Common myeloid progenitor, CD34-positive (primary cell): Measurements from ENCODE around the gene PFAS.

Source experiments
- CTCF ChIA-PET: fragments of 350-600 bp; sonication (Branson Sonifier 250); formaldehyde crosslinking; loops from one replicate; lab custom pipeline; 2021; ENCODE audit warnings: antibody characterized with exemption; lab: Charles Lee
- POLR2A ChIA-PET: fragments of 350-600 bp; sonication (Branson Sonifier 250); formaldehyde crosslinking; loops from one replicate; lab custom pipeline; 2021; ENCODE audit warnings: antibody characterized with exemption; lab: Charles Lee
- DNase-seq, 3 donors: peaks; one replicate each; pipeline versions ENCODE4 v3.0.0 to v3.0.0-alpha.2; 2013
- H3K27ac ChIP-seq, 2 experiments: 1 replicate in 1 of 2; 2 replicates in 1 of 2; pipeline ENCODE4 v1.7.0; 2013; ENCODE audit warnings: inconsistent platforms in 2 of 2, low read length in 2 of 2, mild to moderate bottlenecking in 2 of 2, low read depth in 1 of 2, moderate library complexity in 1 of 2; ENCODE audit not compliant: severe bottlenecking in 2 of 2, insufficient read depth in 1 of 2, poor library complexity in 1 of 2
- H3K27me3 ChIP-seq, 5 experiments: replicated peaks in 2 of 5; 1 replicate in 3 of 5; 2 replicates in 2 of 5; pipeline versions ENCODE4 v1.6.1 to v1.7.0; 2013; ENCODE audit warnings: low read length in 4 of 5, mild to moderate bottlenecking in 2 of 5, moderate library complexity in 2 of 5, inconsistent platforms in 1 of 5; ENCODE audit not compliant: insufficient read depth in 5 of 5, control insufficient read depth in 4 of 5
- H3K36me3 ChIP-seq, 4 experiments: 1 replicate in 2 of 4; 2 replicates in 2 of 4; pipeline versions ENCODE4 v1.6.1 to v1.7.0; 2013; ENCODE audit warnings: low read length in 3 of 4, control low read depth in 1 of 4, mild to moderate bottlenecking in 1 of 4; ENCODE audit not compliant: control insufficient read depth in 4 of 4, insufficient read depth in 4 of 4
- H3K4me1 ChIP-seq, 4 experiments: 1 replicate in 3 of 4; 2 replicates in 1 of 4; pipeline versions ENCODE4 v1.6.1 to v1.7.1; 2013; ENCODE audit warnings: low read length in 3 of 4, mild to moderate bottlenecking in 3 of 4, control low read depth in 1 of 4, inconsistent platforms in 1 of 4, moderate library complexity in 1 of 4; ENCODE audit not compliant: control insufficient read depth in 4 of 4, insufficient read depth in 4 of 4; ENCODE audit errors: control extremely low read depth in 1 of 4
- H3K4me3 ChIP-seq, 7 experiments: 1 replicate in 4 of 7; 2 replicates in 3 of 7; pipeline versions ENCODE4 v1.5.1 to v1.7.0; 2013; ENCODE audit warnings: mild to moderate bottlenecking in 7 of 7, low read length in 6 of 7, moderate library complexity in 6 of 7, inconsistent platforms in 2 of 7, low read depth in 2 of 7, control low read depth in 1 of 7; ENCODE audit not compliant: insufficient read depth in 4 of 7, control insufficient read depth in 1 of 7; ENCODE audit errors: extremely low read depth in 1 of 7
- H3K9me3 ChIP-seq, 5 experiments: 1 replicate in 4 of 5; 2 replicates in 1 of 5; pipeline versions ENCODE4 v1.6.1 to v1.7.1; 2013; ENCODE audit warnings: low read length in 4 of 5, mild to moderate bottlenecking in 2 of 5, inconsistent platforms in 1 of 5, low read depth in 1 of 5, moderate library complexity in 1 of 5; ENCODE audit not compliant: control insufficient read depth in 4 of 5, insufficient read depth in 2 of 5; ENCODE audit errors: control extremely low read depth in 1 of 5
- WGBS: methylation state at CpG from one replicate; pipeline ENCODE4 v1.1.5; 2013; ENCODE audit not compliant: insufficient coverage; 5-methylcytosine and 5-hydroxymethylcytosine counted together

The PFAS gene

DNA sequence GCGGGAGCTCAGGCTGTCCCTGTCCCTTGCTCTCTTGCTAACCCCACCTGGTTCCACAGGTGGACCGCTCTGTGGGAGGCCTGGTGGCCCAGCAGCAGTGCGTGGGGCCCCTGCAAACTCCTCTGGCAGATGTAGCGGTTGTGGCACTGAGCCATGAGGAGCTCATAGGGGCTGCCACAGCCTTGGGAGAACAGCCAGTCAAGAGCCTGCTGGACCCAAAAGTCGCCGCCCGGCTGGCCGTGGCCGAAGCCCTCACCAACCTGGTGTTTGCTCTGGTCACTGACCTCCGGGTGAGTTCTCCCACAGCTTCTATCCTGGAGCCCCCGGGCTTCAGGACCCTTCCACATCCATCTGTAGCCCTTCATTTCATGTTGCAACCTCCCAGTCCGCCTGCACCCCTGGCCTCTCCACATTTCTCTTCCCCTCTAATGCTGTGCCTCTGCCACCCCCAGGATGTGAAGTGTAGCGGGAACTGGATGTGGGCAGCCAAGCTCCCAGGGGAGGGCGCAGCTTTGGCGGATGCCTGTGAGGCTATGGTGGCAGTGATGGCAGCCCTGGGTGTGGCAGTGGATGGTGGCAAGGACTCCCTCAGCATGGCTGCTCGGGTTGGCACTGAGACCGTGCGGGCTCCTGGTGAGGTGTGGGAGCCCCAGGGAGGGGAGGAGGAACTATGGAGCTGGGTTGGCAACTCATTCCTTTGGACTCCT, 15.9 kb downstream of the PFAS start:
- POLR2A ChIA-PET = interaction anchor here (0.7 kb wide), 1 partner anchor 30 kb away, joined by 3 read pairs; the partner anchor contains the start of gene SLC25A35
- H3K36me3 ChIP-seq = peaks cover 11 to 87% (median 67%) of the 10 kb centered on the region in 4 experiments
- 98% methylated on average over 16 of the region's 18 CpGs for WGBS
- H3K4me3 ChIP-seq = no peak overlapping the region
- H3K4me1 ChIP-seq = no peaks in the 10 kb centered on the region
- CTCF ChIA-PET = interaction anchor here (1.6 to 2.2 kb wide), 2 partner anchors 11 to 31 kb away, joined by 5 read pairs; partner anchors contain the start of gene SLC25A35
- DNase-seq = no peak
- H3K27me3 ChIP-seq = no peaks in the 10 kb centered on the region
- no peaks in the 10 kb centered on the region for H3K9me3 ChIP-seq
- H3K27ac ChIP-seq = no peak overlapping the region

DNA sequence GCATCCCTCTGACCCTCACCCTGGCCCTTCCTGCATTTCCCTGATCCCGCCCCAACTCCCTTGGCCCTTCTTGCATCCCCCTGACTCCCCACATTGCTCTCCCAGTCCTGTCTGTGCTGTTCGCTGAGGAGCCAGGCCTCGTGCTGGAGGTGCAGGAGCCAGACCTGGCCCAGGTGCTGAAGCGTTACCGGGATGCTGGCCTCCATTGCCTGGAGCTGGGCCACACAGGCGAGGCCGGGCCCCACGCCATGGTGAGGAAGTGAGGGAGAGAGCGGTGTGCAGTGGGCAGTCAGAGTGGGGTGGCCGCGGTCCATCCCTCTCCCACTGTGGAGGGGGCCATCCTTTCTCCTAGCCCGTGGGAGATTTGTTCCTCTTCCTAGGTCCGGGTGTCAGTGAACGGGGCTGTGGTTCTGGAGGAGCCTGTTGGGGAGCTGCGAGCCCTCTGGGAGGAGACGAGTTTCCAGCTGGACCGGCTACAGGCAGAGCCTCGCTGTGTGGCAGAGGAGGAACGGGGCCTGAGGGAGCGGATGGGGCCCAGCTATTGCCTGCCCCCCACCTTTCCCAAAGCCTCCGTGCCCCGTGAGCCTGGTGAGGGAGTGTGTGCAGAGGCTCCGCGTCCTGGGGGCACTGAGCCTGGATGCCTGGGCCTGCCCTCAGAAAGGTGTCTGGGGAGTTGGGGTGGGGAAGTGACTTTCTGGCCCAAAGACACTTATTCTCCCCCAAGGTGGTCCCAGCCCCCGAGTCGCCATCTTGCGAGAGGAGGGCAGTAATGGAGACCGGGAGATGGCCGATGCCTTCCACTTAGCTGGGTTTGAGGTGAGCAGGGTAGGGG, 17.8 kb downstream of the PFAS start:
- WGBS = over 99% methylated on average over 21 of the region's 29 CpGs
- Histone ChIP-seq H3K27me3 (no peaks in the 10 kb centered on the region), H3K9me3 (no peaks in the 10 kb centered on the region), H3K27ac (no peak overlapping the region), H3K4me1 (no peaks in the 10 kb centered on the region), H3K36me3 (peaks cover 11 to 86% (median 69%) of the 10 kb centered on the region in 4 experiments), H3K4me3 (no peak overlapping the region)
- DNase-seq = no peak
- ChIA-PET POLR2A (interaction anchor here (0.6 kb wide), 1 partner anchor 134 kb away, joined by 3 read pairs; no protein-coding TSS in a partner anchor), CTCF (interaction anchor here (2.2 kb wide), 1 partner anchor 29 kb away, joined by 5 read pairs; the partner anchor contains the start of gene SLC25A35)

DNA sequence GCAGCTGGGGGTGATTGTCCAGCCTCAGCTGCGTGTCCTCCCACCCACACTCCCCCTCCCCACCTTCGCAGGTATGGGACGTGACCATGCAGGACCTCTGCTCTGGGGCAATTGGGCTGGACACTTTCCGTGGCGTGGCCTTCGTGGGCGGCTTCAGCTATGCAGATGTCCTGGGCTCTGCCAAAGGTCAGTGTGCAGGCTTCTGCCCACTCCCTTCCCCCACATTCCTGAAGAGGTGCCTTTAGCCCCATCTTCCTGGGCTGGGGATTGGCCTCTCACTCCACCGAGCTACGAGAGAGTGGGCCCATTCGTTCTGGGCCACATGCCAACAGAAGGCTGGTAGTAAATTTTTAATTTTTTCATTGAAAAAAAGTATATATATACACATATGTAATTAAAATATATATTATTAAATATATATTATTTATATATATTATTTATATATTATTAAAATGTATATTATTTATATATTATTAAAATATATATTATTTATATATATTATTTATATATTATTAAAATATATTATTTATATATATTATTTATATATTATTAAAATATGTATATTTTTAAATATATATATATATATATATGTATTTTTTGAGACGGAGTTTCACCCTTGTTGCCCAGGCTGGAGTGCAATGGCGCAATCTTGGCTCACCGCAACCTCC, 18.5 kb downstream of the PFAS start:
- Histone ChIP-seq H3K4me1 (no peaks in the 10 kb centered on the region), H3K4me3 (no peak overlapping the region), H3K27me3 (no peaks in the 10 kb centered on the region), H3K36me3 (peaks cover 11 to 80% (median 66%) of the 10 kb centered on the region in 4 experiments), H3K9me3 (no peaks in the 10 kb centered on the region), H3K27ac (no peak overlapping the region)
- WGBS = 97% methylated on average over 8 of the region's 13 CpGs
- DNase-seq = no peak
- ChIA-PET CTCF (no interaction called here), POLR2A (interaction anchor here (0.6 kb wide), 1 partner anchor 135 kb away, joined by 3 read pairs; no protein-coding TSS in a partner anchor)

DNA sequence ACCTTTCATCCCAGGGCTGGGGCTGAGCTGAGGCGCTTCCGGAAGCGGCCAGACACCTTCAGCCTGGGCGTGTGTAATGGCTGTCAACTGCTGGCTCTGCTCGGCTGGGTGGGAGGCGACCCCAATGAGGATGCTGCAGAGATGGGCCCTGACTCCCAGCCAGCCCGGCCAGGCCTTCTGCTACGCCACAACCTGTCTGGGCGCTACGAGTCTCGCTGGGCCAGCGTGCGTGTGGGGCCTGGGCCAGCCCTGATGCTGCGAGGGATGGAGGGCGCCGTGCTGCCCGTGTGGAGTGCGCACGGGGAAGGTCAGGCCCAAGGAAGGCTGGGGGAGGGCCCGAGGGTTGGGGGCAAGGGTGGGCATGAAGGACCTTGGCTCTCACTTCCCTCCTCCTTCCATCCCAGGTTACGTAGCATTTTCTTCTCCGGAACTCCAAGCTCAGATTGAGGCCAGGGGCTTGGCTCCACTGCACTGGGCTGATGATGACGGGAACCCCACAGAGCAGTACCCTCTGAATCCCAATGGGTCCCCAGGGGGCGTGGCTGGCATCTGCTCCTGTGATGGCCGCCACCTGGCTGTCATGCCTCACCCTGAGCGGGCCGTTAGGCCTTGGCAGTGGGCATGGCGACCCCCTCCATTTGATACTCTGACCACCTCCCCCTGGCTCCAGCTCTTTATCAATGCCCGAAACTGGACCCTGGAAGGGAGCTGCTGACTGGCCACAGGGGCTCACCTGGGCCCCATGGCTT, 19.6 kb downstream of the PFAS start:
- DNase-seq = no peak
- Histone ChIP-seq H3K9me3 (no peaks in the 10 kb centered on the region), H3K4me1 (no peaks in the 10 kb centered on the region), H3K36me3 (peaks cover 4 to 70% (median 58%) of the 10 kb centered on the region in 4 experiments), H3K27ac (no peak overlapping the region), H3K27me3 (no peaks in the 10 kb centered on the region), H3K4me3 (no peak overlapping the region)
- ChIA-PET CTCF (interaction anchor here (1.9 kb wide), 1 partner anchor 27 kb away, joined by 7 read pairs; the partner anchor contains the start of gene SLC25A35), POLR2A (interaction anchor here (0.8 kb wide), 1 partner anchor 26 kb away, joined by 3 read pairs; the partner anchor contains the start of gene SLC25A35)
- 96% methylated on average over 22 of the region's 29 CpGs for WGBS

DNA sequence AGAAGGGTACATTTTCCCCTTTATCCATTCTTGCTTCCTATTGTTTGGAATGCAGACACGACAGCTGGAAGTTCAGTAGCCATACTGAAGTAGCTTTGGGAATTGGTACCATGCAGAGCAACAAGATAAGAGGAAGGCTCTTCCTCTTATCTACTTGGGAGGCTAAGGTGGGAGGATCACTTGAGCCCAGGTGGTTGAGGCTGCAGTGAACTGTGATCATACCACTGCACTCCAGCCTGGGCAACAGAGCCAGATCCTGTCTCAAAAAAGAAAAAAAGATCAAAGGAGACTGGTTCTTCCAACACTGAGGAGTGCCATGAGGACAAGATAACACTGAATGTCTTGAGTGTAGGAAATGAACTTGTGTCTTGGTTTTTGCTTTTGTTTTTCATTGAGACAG, 23.3 kb downstream of the PFAS start:
- ChIA-PET POLR2A (no interaction called here), CTCF (interaction anchor here (1.6 kb wide), 1 partner anchor 11 kb away, joined by 4 read pairs; no protein-coding TSS in a partner anchor)
- no peak overlapping the region for H3K27ac ChIP-seq
- no peaks in the 10 kb centered on the region for H3K9me3 ChIP-seq
- 100% methylated on average over 1 of the region's 1 CpG for WGBS
- no peaks in the 10 kb centered on the region for H3K27me3 ChIP-seq
- DNase-seq = no peak
- no peaks in the 10 kb centered on the region for H3K4me1 ChIP-seq
- peaks cover 2 to 39% (median 26%) of the 10 kb centered on the region in 4 experiments for H3K36me3 ChIP-seq
- no peak overlapping the region for H3K4me3 ChIP-seq

DNA sequence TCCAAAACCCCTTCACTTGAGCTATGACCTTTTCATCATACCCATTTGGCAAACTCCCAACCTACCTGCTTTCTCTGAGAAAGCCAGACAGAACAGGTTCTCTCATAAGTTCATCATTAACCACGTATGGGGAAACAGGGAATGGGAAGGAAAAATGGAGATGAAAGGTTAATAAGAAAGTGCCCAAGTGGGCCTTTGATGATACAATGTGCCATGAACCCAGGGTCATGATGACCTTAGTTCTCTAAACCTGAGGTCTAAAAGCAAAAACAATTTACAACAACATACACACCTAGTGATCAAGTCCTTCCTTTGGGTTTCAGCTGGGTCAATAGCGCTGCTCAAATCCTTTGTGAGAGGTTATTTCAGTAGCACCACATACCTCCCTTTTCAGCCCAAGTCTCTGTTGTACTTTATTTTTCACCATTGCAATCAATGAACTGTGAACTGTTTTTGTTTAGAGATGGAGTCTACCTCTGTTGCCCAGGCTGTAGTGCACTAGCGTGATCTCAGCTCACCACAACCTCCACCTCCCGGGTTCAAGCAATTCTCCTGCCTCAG, 24.9 kb downstream of the PFAS start:
- CTCF ChIA-PET = interaction anchor here (1.9 kb wide), 1 partner anchor 10 kb away, joined by 4 read pairs; no protein-coding TSS in a partner anchor
- H3K9me3 ChIP-seq = no peaks in the 10 kb centered on the region
- H3K4me3 ChIP-seq = no peak overlapping the region
- H3K36me3 ChIP-seq = peaks cover 2 to 30% (median 17%) of the 10 kb centered on the region in 4 experiments
- no peak for DNase-seq
- H3K27me3 ChIP-seq = no peaks in the 10 kb centered on the region
- 100% methylated on average over 2 of the region's 4 CpGs for WGBS
- no peaks in the 10 kb centered on the region for H3K4me1 ChIP-seq
- H3K27ac ChIP-seq = no peak overlapping the region
- POLR2A ChIA-PET = no interaction called here
